NCI-H1694 (cell line): ENCODE measurements around the gene TACR3.
"Not testable (repeated sequence)": the region's sequence is repeated elsewhere in the genome, so short reads cannot be mapped to it uniquely, and the experiment has no call there.

ENCODE experiments used
- DNase-seq: peaks from one replicate; lab custom pipeline; 2025; lab: John Stamatoyannopoulos, UW

The TACR3 gene, protein sequence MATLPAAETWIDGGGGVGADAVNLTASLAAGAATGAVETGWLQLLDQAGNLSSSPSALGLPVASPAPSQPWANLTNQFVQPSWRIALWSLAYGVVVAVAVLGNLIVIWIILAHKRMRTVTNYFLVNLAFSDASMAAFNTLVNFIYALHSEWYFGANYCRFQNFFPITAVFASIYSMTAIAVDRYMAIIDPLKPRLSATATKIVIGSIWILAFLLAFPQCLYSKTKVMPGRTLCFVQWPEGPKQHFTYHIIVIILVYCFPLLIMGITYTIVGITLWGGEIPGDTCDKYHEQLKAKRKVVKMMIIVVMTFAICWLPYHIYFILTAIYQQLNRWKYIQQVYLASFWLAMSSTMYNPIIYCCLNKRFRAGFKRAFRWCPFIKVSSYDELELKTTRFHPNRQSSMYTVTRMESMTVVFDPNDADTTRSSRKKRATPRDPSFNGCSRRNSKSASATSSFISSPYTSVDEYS

GRCh38 chr4:103719830-103720207 is at the start of gene TACR3:
TACR3 (minus strand) TSS chr4:103719985; CDS start chr4:103719675, 310 bp downstream.
- DNase-seq = peak; percentile 3

- DNase-seq = no peak
These were observed 37.8 kb upstream of the TACR3 start for GRCh38 chr4:103757631-103758030.

DNA sequence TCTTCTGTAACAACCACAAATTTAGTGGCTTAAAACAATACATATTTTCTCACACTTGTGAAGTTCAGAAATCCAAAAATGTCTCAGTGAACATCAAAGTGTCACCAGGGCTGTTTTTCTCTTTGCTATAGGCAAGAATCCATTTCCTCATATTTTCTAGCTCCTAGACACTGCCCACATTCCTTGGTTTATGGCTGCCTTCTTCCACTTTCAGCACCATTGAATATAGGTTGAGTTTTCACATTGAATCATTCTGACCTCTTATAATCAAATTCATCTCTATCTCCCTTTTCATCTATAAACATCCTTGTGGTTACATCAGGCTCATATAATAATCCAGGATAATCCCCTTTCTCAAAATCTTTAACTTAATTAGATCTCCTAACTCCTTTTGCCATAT is 37.0 kb upstream of the TACR3 start:
- DNase-seq = no peak

GRCh38 chr4:103754844-103755243 is 35.1 kb upstream of the TACR3 start:
- no peak for DNase-seq

GRCh38 chr4:103753868-103754653 is 34.3 kb upstream of the TACR3 start:
- no peak for DNase-seq

DNA sequence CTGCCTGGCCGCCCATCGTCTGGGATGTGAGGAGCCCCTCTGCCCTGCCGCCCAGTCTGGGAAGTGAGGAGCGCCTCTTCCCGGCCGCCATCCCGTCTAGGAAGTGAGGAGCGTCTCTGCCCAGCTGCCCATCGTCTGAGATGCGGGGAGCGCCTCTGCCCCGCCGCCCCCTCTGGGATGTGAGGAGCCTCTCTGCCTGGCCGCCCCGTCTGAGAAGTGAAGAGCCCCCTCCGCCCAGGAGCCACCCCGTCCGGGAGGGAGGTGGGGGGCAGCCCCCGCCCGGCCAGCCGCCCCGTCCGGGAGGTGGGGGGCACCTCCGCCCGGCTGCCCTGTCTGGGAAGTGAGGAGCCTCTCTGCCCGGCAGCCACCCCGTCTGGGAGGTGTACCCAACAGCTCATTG is 3.4 kb upstream of the TACR3 start:
- DNase-seq = not testable (repeated sequence)

GRCh38 chr4:103721251-103721650 is 1.5 kb upstream of the TACR3 start:
- no peak for DNase-seq

- DNase-seq = no peak
These were observed 876 bp upstream of the TACR3 start for GRCh38 chr4:103720661-103721060.

DNA sequence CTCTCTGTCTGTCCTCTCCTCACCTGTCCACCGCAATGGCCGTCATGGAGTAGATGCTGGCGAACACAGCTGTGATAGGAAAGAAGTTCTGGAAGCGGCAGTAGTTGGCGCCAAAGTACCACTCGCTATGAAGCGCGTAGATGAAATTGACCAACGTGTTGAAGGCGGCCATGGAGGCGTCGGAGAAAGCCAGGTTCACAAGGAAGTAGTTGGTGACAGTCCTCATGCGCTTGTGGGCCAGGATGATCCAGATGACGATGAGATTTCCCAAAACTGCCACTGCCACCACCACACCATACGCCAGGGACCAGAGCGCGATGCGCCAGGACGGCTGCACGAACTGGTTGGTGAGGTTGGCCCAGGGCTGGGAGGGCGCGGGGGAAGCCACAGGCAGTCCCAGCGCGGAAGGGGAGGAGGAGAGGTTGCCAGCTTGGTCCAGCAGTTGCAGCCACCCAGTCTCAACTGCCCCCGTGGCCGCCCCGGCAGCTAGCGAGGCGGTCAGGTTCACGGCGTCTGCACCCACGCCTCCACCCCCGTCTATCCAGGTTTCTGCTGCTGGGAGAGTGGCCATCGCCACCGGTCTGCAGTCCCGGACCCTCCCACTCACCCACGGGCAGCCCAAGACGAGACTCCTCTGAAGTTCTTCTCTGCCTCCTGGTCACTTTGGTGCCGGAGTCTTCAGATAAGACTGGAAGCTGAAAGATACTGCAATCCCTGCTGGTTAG is 518 bp downstream of the TACR3 start:
- no peak for DNase-seq

DNA sequence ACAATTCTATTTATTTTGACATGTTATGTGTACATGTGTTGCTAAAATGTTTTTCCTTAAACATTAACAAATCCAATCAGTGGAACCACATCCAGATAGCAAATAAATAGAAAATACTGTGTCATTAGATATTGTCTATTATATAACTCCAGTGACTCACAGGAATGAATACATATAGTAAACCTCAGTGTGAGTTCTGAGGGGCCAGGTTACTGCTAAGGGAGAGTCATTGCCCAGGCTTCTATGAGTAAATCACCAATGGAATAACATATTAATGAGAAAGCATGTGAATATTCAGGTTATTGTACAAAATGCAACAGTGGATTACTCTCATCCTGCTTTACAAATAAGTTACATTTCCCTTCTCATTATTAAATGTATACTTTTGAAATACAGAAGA is 27.2 kb downstream of the TACR3 start:
- DNase-seq = no peak

DNA sequence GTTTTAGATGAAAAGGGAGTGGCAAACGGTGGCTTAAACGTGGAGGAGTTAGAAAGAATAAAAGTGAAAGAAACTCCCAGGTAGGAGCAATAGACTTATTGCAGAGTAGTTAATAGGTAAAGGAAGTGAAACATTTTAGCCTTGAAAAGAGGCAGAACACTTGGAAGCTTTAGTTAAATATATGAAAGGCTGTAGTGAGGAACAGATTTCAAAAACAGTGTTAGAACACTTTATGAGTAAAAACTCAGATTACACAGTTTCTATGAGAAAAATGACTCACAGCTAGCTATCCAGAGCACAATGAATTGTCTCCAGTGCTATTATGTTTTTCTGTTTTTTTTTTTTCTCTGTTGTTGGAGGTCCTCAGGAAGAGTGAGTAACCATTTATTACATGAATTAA is 45.8 kb downstream of the TACR3 start:
- DNase-seq = no peak

GRCh38 chr4:103666764-103667163 is 53.0 kb downstream of the TACR3 start:
- not testable (repeated sequence) for DNase-seq

DNA sequence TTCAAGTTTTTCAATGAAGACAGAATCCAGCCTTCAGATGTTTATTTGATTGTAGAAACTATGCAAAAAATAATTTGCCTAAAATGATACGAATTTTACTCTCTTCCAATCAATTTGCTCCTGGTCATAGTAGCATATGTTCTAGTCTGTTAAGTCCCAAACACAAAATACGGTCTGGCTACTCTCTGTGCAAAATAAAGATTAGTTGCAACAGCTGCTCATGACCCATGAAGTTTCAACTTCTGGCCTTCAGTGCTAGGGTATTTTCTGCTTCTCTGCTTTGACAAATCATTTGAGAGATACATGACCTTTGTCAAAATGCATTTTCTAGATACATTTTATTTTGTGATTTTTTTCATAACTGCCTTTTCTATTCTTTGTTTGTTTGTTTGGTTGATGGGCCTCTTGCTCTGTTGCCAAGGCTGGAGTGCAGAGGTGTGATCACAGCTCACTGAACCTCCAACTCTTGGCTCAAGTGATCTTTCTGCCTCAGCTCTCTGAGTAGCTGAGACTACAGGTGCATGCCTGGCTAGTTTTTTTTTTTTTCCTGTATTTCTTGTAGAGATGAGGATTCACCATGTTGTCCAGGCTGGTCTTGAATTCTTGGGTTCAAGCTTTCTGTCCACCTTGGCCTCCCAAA is 55.2 kb downstream of the TACR3 start:
- no peak for DNase-seq

DNA sequence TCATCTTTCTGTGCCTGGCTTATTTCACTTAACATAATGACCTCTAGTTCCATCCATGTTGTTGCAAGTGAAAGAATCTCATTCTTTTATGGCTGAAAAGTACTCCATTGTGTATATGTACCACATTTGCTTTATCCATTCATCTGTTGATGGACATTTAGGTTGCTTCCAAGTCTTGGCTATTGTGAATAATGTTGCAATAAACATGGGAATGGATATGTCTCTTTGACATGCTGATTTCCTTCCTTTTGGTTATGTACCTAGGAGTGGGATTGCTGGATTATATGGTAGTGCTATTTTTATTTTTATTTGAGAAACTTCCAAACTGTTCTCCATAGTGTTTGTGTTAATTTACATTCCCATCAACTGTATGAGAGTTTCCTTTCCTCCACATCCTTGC is 71.2 kb downstream of the TACR3 start:
- no peak for DNase-seq

- DNase-seq = no peak
These were observed 73.8 kb downstream of the TACR3 start for GRCh38 chr4:103645991-103646390.

DNA sequence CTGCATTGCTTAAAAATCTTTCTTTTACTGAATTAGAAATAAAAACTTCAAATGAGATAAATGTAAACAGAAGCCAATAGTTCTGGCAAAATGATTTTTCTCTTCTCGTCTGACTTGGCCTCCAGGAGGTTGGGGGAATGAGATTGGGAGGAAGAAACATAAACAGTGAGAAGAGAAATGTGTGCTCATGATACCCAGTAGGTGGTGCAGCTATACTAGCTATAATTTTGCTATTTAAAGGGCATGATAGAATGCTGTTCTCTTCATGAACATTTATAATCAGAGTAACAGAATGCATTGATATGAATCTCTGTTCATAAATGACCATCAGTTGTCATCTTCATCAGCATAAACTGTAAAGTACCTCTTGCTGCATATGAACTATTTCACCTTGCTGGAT is 85.5 kb downstream of the TACR3 start:
- DNase-seq = no peak

- DNase-seq = no peak
These were observed 93.5 kb downstream of the TACR3 start for GRCh38 chr4:103626296-103626695.

- no peak for DNase-seq
These were observed 127.9 kb downstream of the TACR3 start for GRCh38 chr4:103591841-103592240.

- no peak for DNase-seq
These were observed 152.2 kb downstream of the TACR3 start for GRCh38 chr4:103567591-103567990.

DNA sequence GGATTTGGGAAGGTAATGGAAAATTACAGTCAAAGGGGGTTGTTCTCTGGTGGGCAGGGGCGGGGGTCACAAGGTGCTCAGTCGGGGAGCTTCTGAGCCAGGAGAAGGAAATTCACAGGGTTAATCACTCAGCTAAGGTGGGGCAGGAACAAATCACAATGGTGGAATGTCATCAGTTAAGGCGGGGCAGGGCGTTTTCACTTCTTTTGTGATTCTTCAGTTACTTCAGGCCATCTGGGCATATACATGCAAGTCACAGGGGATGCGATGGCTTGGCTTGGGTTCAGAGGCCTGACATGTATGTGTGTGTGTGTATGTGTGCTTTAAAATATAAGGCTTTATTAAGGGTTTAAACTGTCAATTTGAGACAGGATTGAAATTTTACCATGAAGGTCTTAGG is 160.6 kb downstream of the TACR3 start:
- DNase-seq = not testable (repeated sequence)
